Lower lobe of right lung (tissue), 2 donors: ENCODE data around the gene ZNF253. TPM values are rescaled to one million over a fixed set of nuclear protein-coding genes. Genes with fewer than 3 reads are reported as not detected.
"Not testable (repeated sequence)": the region's sequence is repeated elsewhere in the genome, so short reads cannot be mapped to it uniquely, and the experiment has no call there.

Experiments used
- ATAC-seq, 2 donors: fragments of 200-7000 bp; cut with Tn5 transposase; one replicate each; pipeline ENCODE4 v1.9.1; 2020 to 2022; ENCODE audit warnings: mild to moderate bottlenecking in 2 of 2, moderate library complexity in 2 of 2
- DNase-seq: peaks from one replicate; pipeline ENCODE4 v3.0.0-alpha.2; 2020
- H3K27ac ChIP-seq: fragments of 200-600 bp; one replicate; pipeline ENCODE4 v1.8.0; 2022
- H3K27me3 ChIP-seq: fragments of 200-600 bp; one replicate; pipeline ENCODE4 v1.8.0; 2022; ENCODE audit warnings: low read depth
- H3K36me3 ChIP-seq: fragments of 200-600 bp; one replicate; pipeline ENCODE4 v1.8.0; 2022; ENCODE audit warnings: mild to moderate bottlenecking
- H3K4me1 ChIP-seq: fragments of 200-600 bp; one replicate; pipeline ENCODE4 v1.8.0; 2022
- H3K4me3 ChIP-seq: fragments of 200-600 bp; one replicate; pipeline ENCODE4 v1.8.0; 2022; ENCODE audit warnings: mild to moderate bottlenecking
- H3K9me3 ChIP-seq: fragments of 200-600 bp; one replicate; pipeline ENCODE4 v1.8.0; 2022
- intact Hi-C: fragments of 100-400 bp; cut with DNase I; formaldehyde crosslinking; loops from one replicate; pipeline ENCODE4 v1.11.0; 2022
- total RNA-seq: library from RNA; stranded (reverse); fragmentation: NEBNext Ultra II Directional; extraction: Animal tissue kit (Norgen Biotek cat#: 25700); gene quantifications from one replicate; pipeline ENCODE4 v1.2.1, GENCODE V29; 2021
- TF ChIP-seq, protein P1 (sequence below): fragments of 200-600 bp; IDR thresholded peaks from one replicate; pipeline ENCODE4 v1.8.0; 2022; ENCODE audit warnings: antibody characterized with exemption, mild to moderate bottlenecking
- donor health status: DM: no; HTN: yes; CAD: no; lungs with severe emphysema.

Gene ZNF253
- total RNA-seq, 1 donor from 2014 or later, result 10.4 TPM

DNA sequence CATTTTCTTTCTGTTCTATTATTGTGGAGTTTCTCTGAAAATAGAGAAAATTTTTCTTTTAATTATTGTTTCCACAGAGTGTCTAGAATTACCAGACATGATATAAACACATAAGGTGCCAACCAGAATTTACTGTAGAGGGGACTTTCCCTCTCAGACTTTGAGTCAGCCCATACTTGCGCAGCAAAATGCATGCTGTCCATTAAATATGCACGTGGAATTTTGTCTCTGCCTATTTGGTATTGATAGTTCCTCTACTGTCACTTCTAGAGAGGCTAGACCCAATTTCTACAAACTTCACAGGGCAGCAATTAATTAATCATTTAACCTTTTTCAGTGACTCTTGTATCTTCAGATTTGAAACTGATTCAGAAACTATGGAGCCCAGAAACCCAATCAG, 44.0 kb downstream of the ZNF253 start:
- intact Hi-C loops, result no loop called here
- Histone ChIP-seq H3K27me3 (no peaks in the 10 kb centered on the region), H3K9me3 (no peaks in the 10 kb centered on the region), H3K36me3 (no peaks in the 10 kb centered on the region), H3K4me1 (no peaks in the 10 kb centered on the region), H3K4me3 (no peak overlapping the region), H3K27ac (no peak overlapping the region)
- ATAC-seq (no peak), DNase-seq (no peak)
- TF ChIP-seq, protein P1, sequence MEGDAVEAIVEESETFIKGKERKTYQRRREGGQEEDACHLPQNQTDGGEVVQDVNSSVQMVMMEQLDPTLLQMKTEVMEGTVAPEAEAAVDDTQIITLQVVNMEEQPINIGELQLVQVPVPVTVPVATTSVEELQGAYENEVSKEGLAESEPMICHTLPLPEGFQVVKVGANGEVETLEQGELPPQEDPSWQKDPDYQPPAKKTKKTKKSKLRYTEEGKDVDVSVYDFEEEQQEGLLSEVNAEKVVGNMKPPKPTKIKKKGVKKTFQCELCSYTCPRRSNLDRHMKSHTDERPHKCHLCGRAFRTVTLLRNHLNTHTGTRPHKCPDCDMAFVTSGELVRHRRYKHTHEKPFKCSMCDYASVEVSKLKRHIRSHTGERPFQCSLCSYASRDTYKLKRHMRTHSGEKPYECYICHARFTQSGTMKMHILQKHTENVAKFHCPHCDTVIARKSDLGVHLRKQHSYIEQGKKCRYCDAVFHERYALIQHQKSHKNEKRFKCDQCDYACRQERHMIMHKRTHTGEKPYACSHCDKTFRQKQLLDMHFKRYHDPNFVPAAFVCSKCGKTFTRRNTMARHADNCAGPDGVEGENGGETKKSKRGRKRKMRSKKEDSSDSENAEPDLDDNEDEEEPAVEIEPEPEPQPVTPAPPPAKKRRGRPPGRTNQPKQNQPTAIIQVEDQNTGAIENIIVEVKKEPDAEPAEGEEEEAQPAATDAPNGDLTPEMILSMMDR, result no peak

DNA sequence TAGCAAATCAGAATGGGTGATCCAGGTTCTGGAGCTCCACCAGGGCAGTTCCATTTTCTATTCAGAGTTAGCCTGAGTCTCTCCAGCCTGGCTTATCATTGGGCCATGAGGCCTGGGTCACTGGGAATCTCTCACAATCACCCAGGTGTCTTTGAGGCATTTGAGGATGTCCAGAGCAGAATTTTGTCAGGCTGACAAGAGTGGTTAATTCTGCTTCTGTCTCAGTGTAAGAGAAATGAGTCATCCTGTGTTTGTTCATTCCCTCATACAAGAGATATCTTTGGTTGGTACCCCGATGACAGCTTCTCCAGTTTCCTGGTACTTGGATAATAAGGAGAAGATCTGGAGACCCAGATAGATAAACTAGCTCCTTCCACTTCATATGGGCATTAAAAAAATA, 45.5 kb downstream of the ZNF253 start:
- Histone ChIP-seq H3K9me3 (no peaks in the 10 kb centered on the region), H3K27me3 (no peaks in the 10 kb centered on the region), H3K36me3 (no peaks in the 10 kb centered on the region), H3K4me3 (no peak overlapping the region), H3K4me1 (no peaks in the 10 kb centered on the region), H3K27ac (no peak overlapping the region)
- intact Hi-C loops, result no loop called here
- ATAC-seq, result no peak
- no peak for DNase-seq
- TF ChIP-seq, protein P1, result no peak

GRCh38 chr19:19914596-19914995, 48.9 kb downstream of the ZNF253 start:
- TF ChIP-seq, protein P1, result no peak
- Histone ChIP-seq H3K4me1 (no peaks in the 10 kb centered on the region), H3K9me3 (no peaks in the 10 kb centered on the region), H3K27me3 (no peaks in the 10 kb centered on the region), H3K4me3 (no peak overlapping the region), H3K27ac (no peak overlapping the region), H3K36me3 (no peaks in the 10 kb centered on the region)
- DNase-seq, result no peak
- intact Hi-C loops, result no loop called here
- no peak for ATAC-seq

DNA sequence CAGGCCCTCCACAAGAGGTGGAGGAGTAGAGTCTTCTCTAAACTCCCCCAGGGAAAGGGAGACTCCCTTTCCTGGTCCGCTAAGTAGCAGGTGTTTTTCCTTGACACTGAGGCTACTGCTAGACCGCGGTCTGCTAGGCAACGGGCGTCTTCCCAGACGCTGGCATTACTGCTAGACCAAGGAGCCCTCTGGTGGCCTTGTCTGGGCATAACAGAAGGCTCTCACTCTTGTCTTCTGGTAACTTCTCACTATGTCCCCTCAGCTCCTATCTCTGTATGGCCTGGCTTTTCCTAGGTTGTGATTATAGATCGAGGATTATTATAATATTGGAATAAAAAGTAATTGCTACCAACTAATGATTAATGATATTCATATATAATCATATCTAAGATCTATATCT, 64.7 kb downstream of the ZNF253 start:
- intact Hi-C loops, H3K27me3 ChIP-seq, DNase-seq, H3K4me1 ChIP-seq, H3K27ac ChIP-seq, H3K36me3 ChIP-seq, H3K4me3 ChIP-seq, ATAC-seq: not testable (repeated sequence)
- TF ChIP-seq, protein P1, result peak; percentile 61
- peaks cover 46% of the 10 kb centered on the region for H3K9me3 ChIP-seq

DNA sequence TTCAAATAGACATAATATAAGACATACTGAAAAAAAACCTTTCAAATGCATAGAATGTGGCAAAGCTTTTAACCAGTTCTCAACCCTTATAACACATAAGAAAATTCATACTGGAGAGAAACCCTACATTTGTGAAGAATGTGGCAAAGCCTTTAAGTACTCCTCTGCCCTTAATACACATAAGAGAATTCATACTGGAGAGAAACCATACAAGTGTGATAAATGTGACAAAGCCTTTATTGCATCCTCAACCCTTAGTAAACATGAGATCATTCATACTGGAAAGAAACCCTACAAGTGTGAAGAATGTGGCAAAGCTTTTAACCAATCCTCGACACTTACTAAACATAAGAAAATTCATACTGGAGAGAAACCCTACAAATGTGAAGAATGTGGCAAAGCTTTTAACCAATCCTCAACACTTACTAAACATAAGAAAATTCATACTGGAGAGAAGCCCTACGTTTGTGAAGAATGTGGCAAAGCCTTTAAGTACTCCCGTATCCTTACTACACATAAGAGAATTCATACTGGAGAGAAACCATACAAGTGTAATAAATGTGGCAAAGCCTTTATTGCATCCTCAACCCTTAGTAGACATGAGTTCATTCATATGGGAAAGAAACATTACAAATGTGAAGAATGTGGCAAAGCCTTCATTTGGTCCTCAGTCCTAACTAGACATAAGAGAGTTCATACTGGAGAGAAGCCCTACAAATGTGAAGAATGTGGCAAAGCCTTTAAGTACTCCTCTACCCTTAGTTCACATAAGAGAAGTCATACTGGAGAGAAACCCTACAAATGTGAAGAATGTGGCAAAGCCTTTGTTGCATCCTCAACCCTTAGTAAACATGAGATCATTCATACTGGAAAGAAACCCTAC, 68.0 kb downstream of the ZNF253 start:
- H3K27me3 ChIP-seq, H3K27ac ChIP-seq, ATAC-seq, intact Hi-C loops, H3K4me1 ChIP-seq, H3K36me3 ChIP-seq, H3K4me3 ChIP-seq, DNase-seq: not testable (repeated sequence)
- H3K9me3 ChIP-seq, result peaks cover 70% of the 10 kb centered on the region

DNA sequence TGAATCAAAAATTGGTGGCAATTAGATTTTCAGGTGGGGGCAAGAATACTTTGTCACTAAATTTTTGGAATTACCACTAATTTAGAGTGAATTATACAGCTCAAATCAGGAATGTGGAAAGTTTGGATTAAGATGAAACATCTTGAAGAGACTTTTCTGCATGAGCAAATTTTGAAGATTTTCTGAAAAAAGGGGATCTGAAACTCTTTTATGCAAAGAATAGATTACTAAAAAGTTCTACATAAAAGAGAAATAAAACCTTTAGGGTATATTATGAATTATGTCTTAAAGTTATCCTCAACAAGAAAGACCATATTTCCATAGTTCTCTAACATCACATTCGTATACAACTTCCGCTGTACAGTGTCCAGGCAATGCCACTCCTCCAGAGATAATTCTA, 71.7 kb downstream of the ZNF253 start:
- no peak overlapping the region for H3K27ac ChIP-seq
- intact Hi-C loops, result no loop called here
- DNase-seq, result no peak
- no peaks in the 10 kb centered on the region for H3K27me3 ChIP-seq
- H3K4me1 ChIP-seq, result no peaks in the 10 kb centered on the region
- H3K4me3 ChIP-seq, result no peak overlapping the region
- TF ChIP-seq, protein P1, result no peak
- H3K9me3 ChIP-seq, result peaks cover 63% of the 10 kb centered on the region
- H3K36me3 ChIP-seq, result no peaks in the 10 kb centered on the region
- no peak for ATAC-seq
